Stimulated activated CD4-positive, alpha-beta T cell treated with anti-CD3 and anti-CD28 coated beads, Interleukin-1b, Interleukin-23, amount 100 ng/mL, for 48 hours (primary cell): ENCODE results near the gene LRRTM4.

Source experiments
- DNase-seq: peaks from one replicate; pipeline ENCODE4 v3.0.0-alpha.2; 2020

Gene LRRTM4

GRCh38 chr2:76977846-76978727 is 544.1 kb downstream of the LRRTM4 start:
- DNase-seq: no peak

- DNase-seq: no peak
These were observed 546.4 kb downstream of the LRRTM4 start for GRCh38 chr2:76975752-76976151.

GRCh38 chr2:76973610-76974009 is 548.6 kb downstream of the LRRTM4 start:
- no peak for DNase-seq

GRCh38 chr2:76965772-76966171 is 556.4 kb downstream of the LRRTM4 start:
- DNase-seq: no peak

- no peak for DNase-seq
These were observed 563.4 kb downstream of the LRRTM4 start for GRCh38 chr2:76958749-76959148.

GRCh38 chr2:76953733-76954347 is 568.3 kb downstream of the LRRTM4 start:
- DNase-seq: no peak

GRCh38 chr2:76946631-76947145 is 575.5 kb downstream of the LRRTM4 start:
- no peak for DNase-seq

- no peak for DNase-seq
These were observed 581.6 kb downstream of the LRRTM4 start for GRCh38 chr2:76940559-76940958.

GRCh38 chr2:76938153-76938552 is 584.0 kb downstream of the LRRTM4 start:
- DNase-seq: no peak

GRCh38 chr2:76932550-76932949 is 589.6 kb downstream of the LRRTM4 start:
- DNase-seq: no peak

- no peak for DNase-seq
These were observed 592.0 kb downstream of the LRRTM4 start for GRCh38 chr2:76930056-76930744.

GRCh38 chr2:76928026-76928425 is 594.1 kb downstream of the LRRTM4 start:
- no peak for DNase-seq

GRCh38 chr2:76921006-76921405 is 601.2 kb downstream of the LRRTM4 start:
- DNase-seq: no peak

GRCh38 chr2:76895469-76895868 is 626.7 kb downstream of the LRRTM4 start:
- no peak for DNase-seq

GRCh38 chr2:76870581-76870980 is 651.6 kb downstream of the LRRTM4 start:
- no peak for DNase-seq

- no peak for DNase-seq
These were observed 652.2 kb downstream of the LRRTM4 start for GRCh38 chr2:76870011-76870410.

GRCh38 chr2:76867854-76868253 is 654.3 kb downstream of the LRRTM4 start:
- no peak for DNase-seq

GRCh38 chr2:76866464-76866863 is 655.7 kb downstream of the LRRTM4 start:
- DNase-seq: no peak

- no peak for DNase-seq
These were observed 659.3 kb downstream of the LRRTM4 start for GRCh38 chr2:76862901-76863300.

GRCh38 chr2:76861708-76862107 is 660.5 kb downstream of the LRRTM4 start:
- DNase-seq: no peak

- DNase-seq: no peak
These were observed 671.2 kb downstream of the LRRTM4 start for GRCh38 chr2:76851000-76851399.

- DNase-seq: no peak
These were observed 673.1 kb downstream of the LRRTM4 start for GRCh38 chr2:76849086-76849485.

GRCh38 chr2:76839826-76840225 is 682.4 kb downstream of the LRRTM4 start:
- no peak for DNase-seq
